WTC11 (cell line): ENCODE results near the gene COPB1. TPM values are rescaled to one million over a fixed set of nuclear protein-coding genes. Genes with fewer than 3 reads are reported as not detected.
A peak's percentile ranks its signal among the peaks of the same experiment; 100 is the strongest.

Experiments used
- ATAC-seq: fragments of 200-7000 bp; cut with Tn5 transposase; 2 replicates; pipeline ENCODE4 v1.10.0; 2021; ENCODE audit warnings: mild to moderate bottlenecking, moderate library complexity
- Bru-seq: library from RNA; stranded (reverse); fragments of 400-500 nt; gene quantifications from one replicate; lab custom pipeline; 2021; lab: Mats Ljungman, UMichigan
- CTCF ChIA-PET: fragments of 300-600 bp; sonication (Branson Sonifier 250); formaldehyde crosslinking; loops from one replicate; lab custom pipeline; 2021; ENCODE audit warnings: antibody characterized with exemption; lab: Charles Lee
- POLR2A ChIA-PET: fragments of 350-600 bp; sonication (Branson Sonifier 250); formaldehyde crosslinking; loops from one replicate; lab custom pipeline; 2021; ENCODE audit warnings: antibody characterized with exemption; lab: Charles Lee
- DNase-seq: peaks from one replicate; pipeline ENCODE4 v3.0.0; 2021; ENCODE audit warnings: low spot score
- H3K27ac Mint-ChIP-seq: 2 replicates; pipeline ENCODE4 v1.8.0; 2021; ENCODE audit warnings: mixed read lengths
- H3K27me3 Mint-ChIP-seq: 2 replicates; pipeline ENCODE4 v1.8.0; 2021; ENCODE audit warnings: low read depth, mild to moderate bottlenecking, moderate library complexity, mixed read lengths
- H3K36me3 Mint-ChIP-seq: 2 replicates; pipeline ENCODE4 v1.8.0; 2021; ENCODE audit warnings: mixed read lengths
- H3K4me1 Mint-ChIP-seq: 2 replicates; pipeline ENCODE4 v1.8.0; 2022; ENCODE audit warnings: mixed read lengths
- H3K4me3 Mint-ChIP-seq: 2 replicates; pipeline ENCODE4 v1.8.0; 2021; ENCODE audit warnings: mild to moderate bottlenecking, moderate library complexity, mixed read lengths
- H3K9me3 Mint-ChIP-seq: 2 replicates; pipeline ENCODE4 v1.8.0; 2021; ENCODE audit warnings: mixed read lengths
- AR ChIP-seq: fragments of 250-450 bp; sonication (Bioruptor Pico); IDR thresholded peaks from 2 replicates; pipeline ENCODE4 v1.9.0; 2021; ENCODE audit warnings: mild to moderate bottlenecking
- ATF2 ChIP-seq: sonication (generic); formaldehyde crosslinking; IDR thresholded peaks from 2 replicates; pipeline ENCODE4 v1.8.1; 2022; ENCODE audit warnings: low read depth, missing genetic modification reagents, borderline replicate concordance
- ATF3 ChIP-seq: sonication (generic); formaldehyde crosslinking; conservative IDR thresholded peaks from 2 replicates; pipeline ENCODE4 v1.8.1; 2022; ENCODE audit warnings: mild to moderate bottlenecking, missing genetic modification reagents
- CBFB ChIP-seq: sonication (generic); formaldehyde crosslinking; IDR thresholded peaks from 2 replicates; pipeline ENCODE4 v1.8.1; 2022; ENCODE audit warnings: mild to moderate bottlenecking, low read depth, missing genetic modification reagents
- CREM ChIP-seq: sonication (generic); formaldehyde crosslinking; IDR thresholded peaks from 2 replicates; pipeline ENCODE4 v1.8.1; 2022; ENCODE audit warnings: mild to moderate bottlenecking, missing genetic modification reagents, moderate library complexity
- CTCF ChIP-seq: fragments of 200-600 bp; IDR thresholded peaks from 2 replicates; pipeline ENCODE4 v1.8.0; 2022; ENCODE audit warnings: antibody characterized with exemption
- E2F5 ChIP-seq: sonication (generic); formaldehyde crosslinking; IDR thresholded peaks from 2 replicates; pipeline ENCODE4 v1.8.1; 2022; ENCODE audit warnings: mild to moderate bottlenecking, moderate library complexity, missing genetic modification reagents
- ESRRA ChIP-seq: sonication (generic); formaldehyde crosslinking; IDR thresholded peaks from 2 replicates; pipeline ENCODE4 v1.8.1; 2022; ENCODE audit warnings: mild to moderate bottlenecking, missing genetic modification reagents, borderline replicate concordance
- FOXJ3 ChIP-seq: sonication (generic); formaldehyde crosslinking; IDR thresholded peaks from 2 replicates; pipeline ENCODE4 v1.9.0; 2021; ENCODE audit warnings: missing genetic modification reagents, mild to moderate bottlenecking, borderline replicate concordance
- FOXK1 ChIP-seq: sonication (generic); formaldehyde crosslinking; IDR thresholded peaks from 2 replicates; pipeline ENCODE4 v1.8.0; 2022; ENCODE audit warnings: mild to moderate bottlenecking, moderate library complexity, missing genetic modification reagents
- KAT7 ChIP-seq: sonication (generic); formaldehyde crosslinking; IDR thresholded peaks from 2 replicates; pipeline ENCODE4 v1.8.1; 2023; ENCODE audit warnings: missing genetic modification reagents, mild to moderate bottlenecking, borderline replicate concordance
- MAX ChIP-seq: sonication (generic); formaldehyde crosslinking; IDR thresholded peaks from 2 replicates; pipeline ENCODE4 v1.8.0; 2022; ENCODE audit warnings: mild to moderate bottlenecking, missing genetic modification reagents
- NFATC4 ChIP-seq: fragments of 250-450 bp; sonication (Bioruptor Pico); IDR thresholded peaks from 2 replicates; pipeline ENCODE4 v1.9.0; 2021; ENCODE audit warnings: mild to moderate bottlenecking
- NFE2L1 ChIP-seq: sonication (generic); formaldehyde crosslinking; IDR thresholded peaks from 2 replicates; pipeline ENCODE4 v1.8.1; 2023; ENCODE audit warnings: missing genetic modification reagents
- NR1H2 ChIP-seq: sonication (generic); formaldehyde crosslinking; IDR thresholded peaks from 2 replicates; pipeline ENCODE4 v1.9.0; 2021; ENCODE audit warnings: mild to moderate bottlenecking, moderate library complexity, missing genetic modification reagents
- RORB ChIP-seq: fragments of 250-450 bp; sonication (Bioruptor Pico); IDR thresholded peaks from 2 replicates; pipeline ENCODE4 v1.9.0; 2021; ENCODE audit warnings: mild to moderate bottlenecking
- TEAD1 ChIP-seq: sonication (generic); formaldehyde crosslinking; IDR thresholded peaks from 2 replicates; pipeline ENCODE4 v1.8.0; 2022; ENCODE audit warnings: mild to moderate bottlenecking, missing genetic modification reagents
- ZBTB21 ChIP-seq: sonication (generic); formaldehyde crosslinking; IDR thresholded peaks from 2 replicates; pipeline ENCODE4 v1.8.1; 2023; ENCODE audit warnings: mild to moderate bottlenecking, missing genetic modification reagents, borderline replicate concordance
- ZNF138 ChIP-seq: sonication (generic); formaldehyde crosslinking; conservative IDR thresholded peaks from 2 replicates; pipeline ENCODE4 v1.8.1; 2022; ENCODE audit warnings: mild to moderate bottlenecking, moderate library complexity, missing genetic modification reagents
- ZNF232 ChIP-seq: sonication (generic); formaldehyde crosslinking; IDR thresholded peaks from 2 replicates; pipeline ENCODE4 v1.8.0; 2022; ENCODE audit warnings: mild to moderate bottlenecking, missing genetic modification reagents
- ZNF281 ChIP-seq: sonication (generic); formaldehyde crosslinking; IDR thresholded peaks from 2 replicates; pipeline ENCODE4 v1.8.0; 2023; ENCODE audit warnings: mild to moderate bottlenecking, missing genetic modification reagents
- ZNF416 ChIP-seq: fragments of 250-450 bp; sonication (Bioruptor Pico); IDR thresholded peaks from 2 replicates; pipeline ENCODE4 v1.9.0; 2021; ENCODE audit warnings: mild to moderate bottlenecking, inconsistent platforms
- ZNF512 ChIP-seq: sonication (generic); formaldehyde crosslinking; IDR thresholded peaks from 2 replicates; pipeline ENCODE4 v1.8.1; 2022; ENCODE audit warnings: missing genetic modification reagents, borderline replicate concordance
- long read RNA-seq, 3 experiments: library from RNA in 1 of 3; library from capped mRNA in 1 of 3; library from polyadenylated mRNA in 1 of 3; unstranded in 2 of 3; stranded (forward) in 1 of 3; transcript quantifications; one replicate each; pipeline ENCODE4 v2.0.0, GENCODE V29; 2021
- total RNA-seq: library from RNA; stranded (reverse); gene quantifications from 3 replicates; pipeline ENCODE4 v1.2.3, GENCODE V29; 2021

COPB1 gene
- total RNA-seq = 67.9 to 76.3 TPM (median 75.6 TPM) in 3 replicates
- percentile 77 among the genes with signal in this experiment for Bru-seq, nascent RNA
- long read RNA-seq, experiment 1, transcript COPB1-202 (22 exons, 3,382 nt) = major isoform, 245 of 444 reads
- long read RNA-seq, experiment 1, transcript COPB1-201 (22 exons, 3,481 nt) = minor isoform, 26 of 444 reads
- long read RNA-seq, experiment 1, partial matches to known transcripts = 50 of 444 reads
- long read RNA-seq, experiment 1, other reads (novel, unspliced or antisense) = 123 of 444 reads
- long read RNA-seq, experiment 2, transcript COPB1-202 (22 exons, 3,382 nt) = major isoform, 35 of 117 reads
- long read RNA-seq, experiment 2, partial matches to known transcripts = 53 of 117 reads
- long read RNA-seq, experiment 2, other reads (novel, unspliced or antisense) = 28 of 117 reads
- long read RNA-seq, experiment 3, transcript COPB1-202 (22 exons, 3,382 nt) = major isoform, 56 of 115 reads
- long read RNA-seq, experiment 3, partial matches to known transcripts = 23 of 115 reads
- long read RNA-seq, experiment 3, other reads (novel, unspliced or antisense) = 32 of 115 reads

GRCh38 chr11:14499560-14500180 is at the start of gene COPB1:
TSS of gene COPB1 (minus strand) at chr11:14499811. CDS start at chr11:14498928, 883 bp downstream.
- no peaks in the 10 kb centered on the region for H3K27me3 Mint-ChIP-seq
- ATAC-seq (peak; percentile 96), DNase-seq (peak; percentile 90)
- peak within 1 kb of the TSS; percentile 98 for H3K27ac Mint-ChIP-seq
- H3K9me3 Mint-ChIP-seq = no peaks in the 10 kb centered on the region
- H3K4me3 Mint-ChIP-seq = peak within 1 kb of the TSS; percentile 97
- H3K4me1 Mint-ChIP-seq = peaks cover 6% of the 10 kb centered on the region
- peaks cover 34% of the 10 kb centered on the region for H3K36me3 Mint-ChIP-seq
- ChIA-PET CTCF (interaction anchor here (0.8 to 1.5 kb wide), 2 partner anchors 45 to 407 kb away, joined by 3 read pairs; no protein-coding TSS in a partner anchor), POLR2A (interaction anchor here (0.8 kb wide), 1 partner anchor 21 kb away, joined by 4 read pairs; the partner anchor contains the start of gene PSMA1)
- TF ChIP-seq ATF2 (no peak), ATF3 (CRISPR knock-in tag) (no peak), ZNF138 (CRISPR knock-in tag) (no peak), NFE2L1 (CRISPR knock-in tag) (no peak), E2F5 (no peak), AR (no peak), NR1H2 (CRISPR knock-in tag) (no peak), FOXK1 (CRISPR knock-in tag) (no peak; the same call in none of the 2 replicates), RORB (CRISPR knock-in tag) (no peak), ZNF281 (peak; percentile 80), CREM (CRISPR knock-in tag) (peak; percentile 60; the same call in 1 of the 2 replicates), ZNF416 (CRISPR knock-in tag) (peak; percentile 76; the same call in 1 of the 2 replicates), CBFB (CRISPR knock-in tag) (no peak), ZNF512 (CRISPR knock-in tag) (no peak), KAT7 (CRISPR knock-in tag) (no peak; the same call in 1 of the 2 replicates), ZBTB21 (CRISPR knock-in tag) (no peak), NFATC4 (CRISPR knock-in tag) (no peak; the same call in 1 of the 2 replicates), MAX (CRISPR knock-in tag) (0 out of 2 replicates have a peak, but pooled peaks have one; percentile 22), CTCF (no peak), ZNF232 (CRISPR knock-in tag) (0 out of 2 replicates have a peak, but pooled peaks have one; percentile 32), TEAD1 (CRISPR knock-in tag) (peak; percentile 82; the same call in 1 of the 2 replicates), ESRRA (CRISPR knock-in tag) (no peak), FOXJ3 (CRISPR knock-in tag) (no peak)
